Right cardiac atrium (tissue), 5 donors: ENCODE measurements around the gene CXCR5. TPM values are rescaled to one million over a fixed set of nuclear protein-coding genes. Genes with fewer than 3 reads are reported as not detected.
A peak's percentile ranks its signal among the peaks of the same experiment; 100 is the strongest.

Source experiments
- ATAC-seq, 2 donors: fragments of 200-7000 bp; cut with Tn5 transposase; one replicate each; pipeline versions ENCODE4 v1.8.0 to v1.9.1; 2020; ENCODE audit warnings: moderate library complexity in 2 of 2, mild to moderate bottlenecking in 1 of 2
- DNase-seq, 3 donors: peaks; one replicate each; pipeline ENCODE4 v3.0.0-alpha.2; 2020
- H3K27ac ChIP-seq: one replicate; pipeline ENCODE4 v1.5.1; 2013; ENCODE audit warnings: mild to moderate bottlenecking, low read length, control low read depth, moderate library complexity
- H3K27me3 ChIP-seq: one replicate; pipeline ENCODE4 v1.6.1; 2013; ENCODE audit not compliant: control insufficient read depth, insufficient read depth
- H3K4me1 ChIP-seq: one replicate; pipeline ENCODE4 v1.6.1; 2013; ENCODE audit warnings: low read length; ENCODE audit not compliant: control insufficient read depth, insufficient read depth
- H3K4me3 ChIP-seq: one replicate; pipeline ENCODE4 v1.5.1; 2013; ENCODE audit warnings: low read length, control low read depth
- H3K9me3 ChIP-seq: one replicate; pipeline ENCODE4 v1.6.1; 2013; ENCODE audit warnings: low read length; ENCODE audit not compliant: control insufficient read depth
- WGBS: extraction: QIAGEN DNeasy Blood & Tissue Kit; methylation state at CpG from one replicate; pipeline ENCODE4 v1.1.7; 2013; 5-methylcytosine and 5-hydroxymethylcytosine counted together
- intact Hi-C, 4 donors: fragments of 100-400 bp; cut with DNase I; formaldehyde crosslinking; loops; one replicate each; pipeline versions ENCODE4 v1.11.0 to v1.14.0; 2022 to 2023
- microRNA-seq, 2 donors: library from miRNA; unstranded; fragments of <30 nt; microRNA quantifications; one replicate each; pipeline ENCODE4 v1.2.0, GENCODE V29; 2020 to 2021
- polyA plus RNA-seq: library from polyadenylated mRNA; stranded (reverse); fragments of 200-250 nt; gene quantifications from one replicate; pipeline ENCODE4 v1.2.3, GENCODE V29; 2013
- total RNA-seq, 4 donors: library from RNA; stranded (reverse); fragmentation: NEBNext Ultra II Directional; extraction: Animal tissue kit (Norgen Biotek cat#: 25700); gene quantifications; one replicate each; pipeline ENCODE4 v1.2.1, GENCODE V29; 2021
- donor health status: healthy with polysubstance abuse.
- donor health status: DM: no; HTN: yes; CAD: no.
- donor health status: DM: no; HTN: no; CAD: no.
- donor health status: DM: no; HTN: yes; CAD: no; lungs with severe emphysema.
- donor health status: DM: yes; HTN: yes; CAD: no.

CXCR5 gene
- total and polyA plus RNA-seq, 5 donors = 0.34 TPM; not detected in 4

DNA sequence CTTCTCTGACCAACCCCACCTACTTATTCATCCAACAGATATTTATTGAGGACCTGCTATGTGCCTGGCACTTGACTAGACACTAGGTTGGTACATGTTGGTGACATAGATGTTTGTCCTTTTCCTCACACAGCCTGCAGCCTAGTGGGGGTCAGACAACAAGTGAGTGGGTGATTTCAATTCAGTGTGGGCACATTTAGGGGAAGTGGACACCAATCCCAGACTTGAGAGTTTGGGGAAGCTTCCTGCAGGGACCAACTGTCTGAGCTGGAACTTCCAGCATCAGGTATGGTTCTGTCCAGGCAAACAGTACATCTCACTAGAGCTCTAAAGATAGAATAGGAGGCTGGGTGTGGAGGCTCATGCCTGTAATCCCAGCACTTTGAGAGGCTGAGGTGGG, 47.9 kb downstream of the CXCR5 start:
- H3K4me3 ChIP-seq = no peak overlapping the region
- DNase-seq = no peak
- intact Hi-C loops = loop anchor here in 1 of 4 donors (2.0 kb wide), 1 partner anchor 23 kb away; no protein-coding TSS in a partner anchor
- no peaks in the 10 kb centered on the region for H3K27me3 ChIP-seq
- no peaks in the 10 kb centered on the region for H3K4me1 ChIP-seq
- H3K27ac ChIP-seq = no peak overlapping the region
- no peak for ATAC-seq
- H3K9me3 ChIP-seq = no peaks in the 10 kb centered on the region

DNA sequence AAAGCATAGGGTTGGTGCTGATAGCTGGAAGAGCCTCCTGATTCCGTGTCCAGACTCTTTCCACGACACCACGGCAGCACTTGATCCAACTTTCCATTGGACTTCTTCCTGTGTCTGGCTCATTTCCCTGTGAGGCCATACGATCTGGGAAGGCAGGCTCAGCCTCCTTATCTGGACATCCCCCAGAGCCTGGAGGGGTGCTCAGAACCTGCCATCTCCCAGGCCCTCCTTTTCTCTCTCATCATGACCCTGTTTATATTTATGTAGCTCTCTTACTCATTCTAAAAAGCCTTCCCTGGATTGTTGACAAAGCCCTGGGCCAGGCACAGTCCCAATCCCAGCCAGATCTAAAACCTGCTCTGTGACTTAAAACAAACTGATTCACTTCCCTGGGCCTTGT, 49.8 kb downstream of the CXCR5 start:
- WGBS = 12% methylated on average over 4 of the region's 4 CpGs
- DNase-seq = peak in 2 of 3 donors; percentile 72 to 80
- intact Hi-C loops = no loop called here
- no peak overlapping the region for H3K4me3 ChIP-seq
- no peaks in the 10 kb centered on the region for H3K9me3 ChIP-seq
- ATAC-seq = peak; percentile 17 to 26
- no peaks in the 10 kb centered on the region for H3K4me1 ChIP-seq
- H3K27me3 ChIP-seq = no peaks in the 10 kb centered on the region
- peak overlapping the region; percentile 15 for H3K27ac ChIP-seq

DNA sequence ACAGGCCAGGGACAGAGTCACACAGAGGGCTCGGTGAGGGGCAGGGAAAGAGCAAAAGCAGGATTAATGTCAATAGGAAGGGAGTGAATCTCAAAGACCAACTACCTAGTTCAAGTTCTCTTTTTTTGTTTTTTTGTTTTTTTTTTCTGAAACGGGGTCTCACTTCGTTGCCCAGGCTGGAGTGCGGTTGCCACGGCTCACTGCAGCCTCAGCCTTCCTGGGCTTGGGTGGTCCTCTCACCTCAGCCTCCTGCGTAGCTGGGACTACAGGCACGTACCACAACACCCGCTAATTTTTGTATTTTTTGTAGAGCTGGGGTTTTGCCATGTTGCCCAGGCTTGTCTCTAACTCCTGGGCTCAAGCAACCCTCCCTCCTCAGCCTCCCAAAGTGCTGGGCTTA, 51.7 kb downstream of the CXCR5 start:
- intact Hi-C loops = no loop called here

DNA sequence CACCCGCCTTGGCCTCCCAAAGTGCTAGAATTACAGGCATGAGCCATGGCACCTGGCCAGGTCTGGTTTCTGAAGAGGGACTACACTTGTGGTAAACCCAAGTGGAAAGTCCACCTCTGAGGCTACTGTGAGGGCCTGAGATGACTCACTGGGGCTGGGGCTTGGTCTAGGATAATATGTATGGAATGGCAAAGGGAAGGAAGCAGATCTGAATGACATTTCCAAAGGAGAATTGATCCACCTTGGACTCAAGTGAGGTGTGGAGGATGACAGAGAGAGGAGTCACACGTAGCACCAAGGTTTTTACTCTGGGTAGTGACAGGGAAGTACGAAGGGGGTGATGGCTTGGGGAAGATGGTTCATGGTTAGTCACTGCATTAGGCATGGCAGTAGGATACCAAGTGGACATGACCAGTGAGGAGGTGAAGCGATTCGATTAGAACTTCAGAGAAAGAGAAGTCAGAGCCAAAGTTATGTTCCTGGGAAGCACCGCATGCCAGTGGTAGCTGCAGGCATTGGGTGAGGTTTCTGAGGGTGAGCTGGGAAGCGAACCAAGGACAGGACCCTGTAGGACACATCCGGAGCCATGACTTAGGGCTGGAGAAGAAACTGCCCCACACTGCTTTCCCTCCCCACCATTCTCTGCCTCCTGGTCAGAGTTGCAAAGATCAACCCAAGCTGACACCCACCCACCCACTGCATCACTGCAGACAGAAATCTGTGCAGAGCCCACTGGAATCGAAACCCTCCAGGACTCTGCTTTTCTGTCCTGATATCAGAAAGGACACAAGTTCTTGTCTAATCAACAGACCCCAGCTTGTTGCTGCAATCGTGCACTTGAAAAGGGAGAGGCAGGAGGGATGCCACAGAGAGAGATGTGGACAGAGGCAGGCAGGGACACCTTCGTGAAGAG, 55.1 kb downstream of the CXCR5 start:
- H3K27me3 ChIP-seq = no peaks in the 10 kb centered on the region
- no peak overlapping the region for H3K4me3 ChIP-seq
- intact Hi-C loops = no loop called here
- no peaks in the 10 kb centered on the region for H3K4me1 ChIP-seq
- H3K27ac ChIP-seq = no peak overlapping the region
- DNase-seq = peak in 1 of 3 donors; percentile 52
- no peaks in the 10 kb centered on the region for H3K9me3 ChIP-seq
- 72% methylated on average over 11 of the region's 11 CpGs for WGBS
- ATAC-seq = no peak

More for the DNA sequence above, 51.7 kb downstream of the CXCR5 start:
- DNase-seq (peak in 1 of 3 donors; percentile 24), ATAC-seq (no peak)
- no peak overlapping the region for H3K4me3 ChIP-seq
- no peaks in the 10 kb centered on the region for H3K9me3 ChIP-seq
- 87% methylated on average over 8 of the region's 8 CpGs for WGBS
- H3K27ac ChIP-seq = no peak overlapping the region
- H3K4me1 ChIP-seq = no peaks in the 10 kb centered on the region
- no peaks in the 10 kb centered on the region for H3K27me3 ChIP-seq

DNA sequence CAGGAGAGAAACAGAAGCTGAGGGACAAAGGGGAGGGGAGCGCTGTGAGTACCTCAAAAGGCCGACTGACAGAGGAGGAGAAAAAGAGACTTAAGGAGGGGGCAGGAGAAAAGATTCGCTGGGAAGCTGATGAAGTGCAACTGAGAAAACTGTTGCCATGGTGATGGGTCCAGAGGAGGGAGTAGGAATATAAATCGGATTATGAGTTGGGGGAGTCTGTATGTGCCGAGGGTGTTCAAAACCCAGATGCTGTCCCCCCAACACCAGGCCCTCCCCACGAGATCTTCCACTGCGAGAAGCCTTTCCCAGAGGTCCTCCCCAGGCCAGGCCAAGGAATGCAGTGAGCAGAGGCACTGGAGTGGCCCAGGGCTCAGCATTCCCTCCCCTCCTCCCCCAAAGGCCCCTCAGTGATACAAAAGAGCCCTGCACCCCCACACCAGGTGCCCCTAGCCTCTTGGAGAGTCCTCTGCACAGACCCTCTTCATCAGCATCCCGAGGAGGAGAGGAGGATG, 55.8 kb downstream of the CXCR5 start:
- Histone ChIP-seq H3K4me1 (no peaks in the 10 kb centered on the region), H3K27me3 (no peaks in the 10 kb centered on the region), H3K9me3 (no peaks in the 10 kb centered on the region), H3K27ac (no peak overlapping the region), H3K4me3 (no peak overlapping the region)
- DNase-seq = no peak
- intact Hi-C loops = no loop called here
- ATAC-seq = no peak
- 69% methylated on average over 8 of the region's 8 CpGs for WGBS

DNA sequence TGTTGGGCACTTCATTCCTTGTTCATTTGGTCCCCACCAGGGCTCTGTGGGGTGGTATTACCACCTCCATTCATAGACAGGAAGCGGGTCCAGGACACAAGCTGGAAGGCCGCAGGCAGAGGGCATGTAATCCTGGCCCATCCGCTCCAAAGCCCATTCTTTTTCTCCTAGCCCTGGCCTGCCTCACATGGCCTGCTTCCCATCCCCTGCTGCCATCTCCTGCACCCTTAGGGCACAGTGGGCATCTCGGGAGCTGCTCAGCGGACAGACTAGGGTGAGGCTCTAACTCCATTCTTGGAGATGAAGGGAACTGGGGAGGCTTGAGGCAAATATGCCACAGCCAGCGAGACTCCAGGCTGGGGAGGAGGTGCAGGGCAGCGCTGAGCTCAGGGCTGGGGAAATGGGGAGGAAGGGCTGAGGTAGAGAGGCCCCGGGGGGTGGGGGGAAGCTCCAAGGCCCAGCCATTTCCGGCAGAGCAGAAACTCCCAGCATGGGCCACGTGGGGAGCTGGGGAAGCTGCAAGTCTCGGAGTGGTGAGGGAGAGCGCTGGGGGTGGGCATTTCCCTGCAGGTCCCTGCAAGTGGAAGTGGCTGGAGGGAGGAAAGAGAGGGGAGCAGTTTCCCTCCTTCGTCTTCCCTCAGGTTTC, 56.4 kb downstream of the CXCR5 start:
- no peaks in the 10 kb centered on the region for H3K9me3 ChIP-seq
- no peaks in the 10 kb centered on the region for H3K4me1 ChIP-seq
- ATAC-seq = peak in 1 of 2 donors; percentile 53
- no peak overlapping the region for H3K27ac ChIP-seq
- H3K4me3 ChIP-seq = no peak overlapping the region
- intact Hi-C loops = no loop called here
- 46% methylated on average over 13 of the region's 13 CpGs for WGBS
- DNase-seq = peak in 1 of 3 donors; percentile 63
- no peaks in the 10 kb centered on the region for H3K27me3 ChIP-seq

DNA sequence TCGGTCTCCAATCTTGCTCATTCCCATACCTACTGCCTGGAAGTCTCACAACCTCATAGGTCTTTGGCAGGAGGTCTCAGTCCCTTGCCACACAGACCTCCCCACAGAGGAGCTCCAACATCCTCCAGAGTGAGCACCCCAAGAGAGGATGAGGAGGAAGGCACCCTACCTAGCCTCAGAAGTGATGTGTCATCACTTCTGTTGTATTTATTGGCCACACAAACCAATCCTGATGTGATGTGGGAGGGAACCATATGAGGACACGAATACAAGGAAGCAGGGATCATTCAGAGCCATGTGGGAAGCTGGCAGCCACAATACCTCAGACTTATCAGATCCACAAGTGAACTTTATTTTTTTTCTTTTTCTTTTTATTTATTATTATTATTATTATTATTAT, 63.4 kb downstream of the CXCR5 start:
- no peaks in the 10 kb centered on the region for H3K4me1 ChIP-seq
- intact Hi-C loops = no loop called here
- H3K27ac ChIP-seq = no peak overlapping the region
- DNase-seq (no peak), ATAC-seq (no peak)
- H3K27me3 ChIP-seq = no peaks in the 10 kb centered on the region
- no peak overlapping the region for H3K4me3 ChIP-seq
- no peaks in the 10 kb centered on the region for H3K9me3 ChIP-seq
- 29% methylated on average over 2 of the region's 2 CpGs for WGBS

Small RNAs within 50 kb of the gene (microRNA-seq; reads per million reads assigned to microRNA genes)
- gene MIR4492 = 0 reads per million in 2 donors

Other genes starting within 250 kb of the CXCR5 start
- gene TREH, start 204.2 kb upstream of the CXCR5 start, total RNA-seq = not detected
- 1.2 TPM for gene TREH, start 204.2 kb upstream of the CXCR5 start, polyA plus RNA-seq
- 100 to 1,000 TPM; 126 to 149 (median 139) TPM for gene DDX6, start 92.7 kb upstream of the CXCR5 start, total RNA-seq
- 38.0 TPM for gene DDX6, start 92.7 kb upstream of the CXCR5 start, polyA plus RNA-seq
- 10 to 100 TPM; 44.0 to 76.7 (median 54.6) TPM for gene BCL9L, start 42.0 kb downstream of the CXCR5 start, total RNA-seq
- gene BCL9L, start 42.0 kb downstream of the CXCR5 start, polyA plus RNA-seq = 29.9 TPM
- not detected for gene UPK2, start 72.4 kb downstream of the CXCR5 start, total RNA-seq
- gene UPK2, start 72.4 kb downstream of the CXCR5 start, polyA plus RNA-seq = not detected
- not detected for gene FOXR1, start 87.9 kb downstream of the CXCR5 start, total RNA-seq
- not detected for gene FOXR1, start 87.9 kb downstream of the CXCR5 start, polyA plus RNA-seq
- 10 to 100 TPM; 12.2 to 18.4 (median 15.2) TPM for gene CENATAC, start 114.2 kb downstream of the CXCR5 start, total RNA-seq
- gene CENATAC, start 114.2 kb downstream of the CXCR5 start, polyA plus RNA-seq = 18.9 TPM
- gene RPS25, start 134.5 kb downstream of the CXCR5 start, total RNA-seq = 100 to 1,000 TPM; 750 to 919 (median 877) TPM
- 2,193 TPM for gene RPS25, start 134.5 kb downstream of the CXCR5 start, polyA plus RNA-seq
- gene TRAPPC4, start 134.9 kb downstream of the CXCR5 start, total RNA-seq = 10 to 100 TPM; 32.2 to 44.6 (median 36.8) TPM
- 31.4 TPM for gene TRAPPC4, start 134.9 kb downstream of the CXCR5 start, polyA plus RNA-seq
- 1 to 10 TPM; 7.5 to 8.6 (median 7.7) TPM for gene SLC37A4, start 147.0 kb downstream of the CXCR5 start, total RNA-seq
- gene SLC37A4, start 147.0 kb downstream of the CXCR5 start, polyA plus RNA-seq = 7.1 TPM
- gene HYOU1, start 173.3 kb downstream of the CXCR5 start, total RNA-seq = 100 to 1,000 TPM in 2 of 4 donors, 10 to 100 TPM in 2; 58.8 to 127 (median 105) TPM
- gene HYOU1, start 173.3 kb downstream of the CXCR5 start, polyA plus RNA-seq = 52.1 TPM
- gene VPS11, start 183.9 kb downstream of the CXCR5 start, total RNA-seq = 10 to 100 TPM; 20.4 to 23.7 (median 21.5) TPM
- 23.5 TPM for gene VPS11, start 183.9 kb downstream of the CXCR5 start, polyA plus RNA-seq
- 10 to 100 TPM; 17.3 to 28.0 (median 22.2) TPM for gene HMBS, start 201.0 kb downstream of the CXCR5 start, total RNA-seq
- 28.0 TPM for gene HMBS, start 201.0 kb downstream of the CXCR5 start, polyA plus RNA-seq
- 10 to 100 TPM; 15.2 to 24.7 (median 23.9) TPM for gene DPAGT1, start 218.0 kb downstream of the CXCR5 start, total RNA-seq
- gene DPAGT1, start 218.0 kb downstream of the CXCR5 start, polyA plus RNA-seq = 14.4 TPM
- gene C2CD2L, start 223.5 kb downstream of the CXCR5 start, total RNA-seq = 10 to 100 TPM in 3 of 4 donors, 1 to 10 TPM in 1; 9.1 to 11.9 (median 11.0) TPM
- gene C2CD2L, start 223.5 kb downstream of the CXCR5 start, polyA plus RNA-seq = 9.2 TPM
- gene HINFP, start 237.7 kb downstream of the CXCR5 start, total RNA-seq = 10 to 100 TPM; 11.4 to 17.0 (median 15.4) TPM
- 8.4 TPM for gene HINFP, start 237.7 kb downstream of the CXCR5 start, polyA plus RNA-seq